ENCODE data around the gene PLCB1.

DNA sequence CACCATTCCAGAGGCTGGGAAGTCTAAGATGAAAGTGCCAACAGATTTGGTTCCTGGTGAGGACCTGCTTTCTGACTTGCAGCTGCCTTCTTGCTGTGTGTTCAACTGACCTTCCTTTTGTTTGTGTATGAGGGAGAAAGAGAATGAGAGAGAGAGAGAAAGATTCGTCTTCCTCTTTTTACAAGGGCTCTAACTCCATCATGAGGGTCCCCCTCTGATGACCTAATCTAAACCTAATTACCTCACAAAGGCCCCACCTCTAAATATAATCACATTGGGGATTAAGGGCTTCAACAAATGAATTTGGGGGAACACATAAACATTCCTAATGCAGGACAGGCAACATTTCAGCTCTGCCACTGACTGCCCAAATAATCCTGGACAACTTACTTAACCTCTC lies 130.7 kb downstream of the PLCB1 start:
- no peak for TF ChIP-seq FOXP2 (optimal IDR thresholded peaks at IDR 0.05; ENCODE audit: borderline replicate concordance, extremely low read depth, extremely low read length, insufficient read depth)
- TF ChIP-seq, protein P1, sequence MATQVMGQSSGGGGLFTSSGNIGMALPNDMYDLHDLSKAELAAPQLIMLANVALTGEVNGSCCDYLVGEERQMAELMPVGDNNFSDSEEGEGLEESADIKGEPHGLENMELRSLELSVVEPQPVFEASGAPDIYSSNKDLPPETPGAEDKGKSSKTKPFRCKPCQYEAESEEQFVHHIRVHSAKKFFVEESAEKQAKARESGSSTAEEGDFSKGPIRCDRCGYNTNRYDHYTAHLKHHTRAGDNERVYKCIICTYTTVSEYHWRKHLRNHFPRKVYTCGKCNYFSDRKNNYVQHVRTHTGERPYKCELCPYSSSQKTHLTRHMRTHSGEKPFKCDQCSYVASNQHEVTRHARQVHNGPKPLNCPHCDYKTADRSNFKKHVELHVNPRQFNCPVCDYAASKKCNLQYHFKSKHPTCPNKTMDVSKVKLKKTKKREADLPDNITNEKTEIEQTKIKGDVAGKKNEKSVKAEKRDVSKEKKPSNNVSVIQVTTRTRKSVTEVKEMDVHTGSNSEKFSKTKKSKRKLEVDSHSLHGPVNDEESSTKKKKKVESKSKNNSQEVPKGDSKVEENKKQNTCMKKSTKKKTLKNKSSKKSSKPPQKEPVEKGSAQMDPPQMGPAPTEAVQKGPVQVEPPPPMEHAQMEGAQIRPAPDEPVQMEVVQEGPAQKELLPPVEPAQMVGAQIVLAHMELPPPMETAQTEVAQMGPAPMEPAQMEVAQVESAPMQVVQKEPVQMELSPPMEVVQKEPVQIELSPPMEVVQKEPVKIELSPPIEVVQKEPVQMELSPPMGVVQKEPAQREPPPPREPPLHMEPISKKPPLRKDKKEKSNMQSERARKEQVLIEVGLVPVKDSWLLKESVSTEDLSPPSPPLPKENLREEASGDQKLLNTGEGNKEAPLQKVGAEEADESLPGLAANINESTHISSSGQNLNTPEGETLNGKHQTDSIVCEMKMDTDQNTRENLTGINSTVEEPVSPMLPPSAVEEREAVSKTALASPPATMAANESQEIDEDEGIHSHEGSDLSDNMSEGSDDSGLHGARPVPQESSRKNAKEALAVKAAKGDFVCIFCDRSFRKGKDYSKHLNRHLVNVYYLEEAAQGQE (IDR thresholded peaks at IDR 0.05; ENCODE audit: insufficient read depth in 1 of 2, low read depth in 2 of 2, low read length in 2 of 2): no peak
- TF ChIP-seq POLR2AphosphoS5 (IDR thresholded peaks at IDR 0.05; ENCODE audit: low read depth, low read length): no peak
- TF ChIP-seq TAF1 (IDR thresholded peaks at IDR 0.05; ENCODE audit: borderline replicate concordance, insufficient read depth, low read length): no peak
- TF ChIP-seq SIN3A (IDR thresholded peaks at IDR 0.05; ENCODE audit: borderline replicate concordance, insufficient read depth, low read length): no peak
